Measurements from ENCODE around the gene PKP4. TPM values are rescaled to one million over a fixed set of nuclear protein-coding genes. Genes with fewer than 3 reads are reported as not detected.
A peak's percentile ranks its signal among the peaks of the same experiment; 100 is the strongest.
"Not testable (repeated sequence)": the region's sequence is repeated elsewhere in the genome, so short reads cannot be mapped to it uniquely, and the experiment has no call there.

The PKP4 gene
- total RNA-seq, 1 experiment from 2014 or later, result 52.0 TPM

DNA sequence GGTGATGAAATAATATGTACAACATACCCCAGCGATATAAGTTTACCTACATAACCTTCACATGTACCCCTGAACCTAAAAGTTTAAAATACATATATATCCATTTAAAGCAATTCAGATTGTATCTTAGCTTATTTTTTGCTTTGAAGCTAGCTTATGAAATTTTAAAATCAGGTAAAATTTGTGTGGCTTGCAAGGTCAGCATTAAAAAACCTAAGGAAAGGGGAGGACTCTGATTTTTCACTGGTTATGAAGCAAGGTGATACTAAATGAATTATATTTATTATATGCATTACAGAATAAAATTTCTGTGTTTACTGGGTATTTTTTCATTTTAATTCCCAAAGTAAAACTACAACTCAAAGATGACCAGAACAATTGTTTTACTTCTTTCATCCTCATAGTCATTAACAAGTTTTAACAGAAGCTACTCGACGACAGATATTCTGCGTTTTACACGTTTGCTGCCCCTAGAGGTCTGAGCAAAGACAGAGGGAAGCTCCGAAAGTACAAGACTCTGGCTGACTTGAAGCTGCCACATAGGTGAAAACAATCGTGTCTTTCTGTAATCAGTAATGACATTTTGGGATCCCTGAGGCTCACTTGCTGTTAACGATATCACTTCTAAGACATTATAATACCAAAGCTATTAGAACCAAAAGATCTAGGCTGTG, 17.1 kb downstream of the PKP4 start:
- TF ChIP-seq CTCF (conservative IDR thresholded peaks at IDR 0.05), result peak; percentile 64
- H3K4me1 ChIP-seq (ENCODE audit: insufficient read depth, low read length), result peaks cover 2% of the 10 kb centered on the region; the same call in 1 of the 2 replicates
- no peak overlapping the region for H2AK5ac ChIP-seq (ENCODE audit: insufficient read length, low read length)
- H3K79me2 ChIP-seq (ENCODE audit: insufficient read depth, low read length), result 0 out of 2 replicates have a peak, but pooled peaks cover 2% of the 10 kb centered on the region
- no peak overlapping the region for H2BK20ac ChIP-seq (ENCODE audit: low read depth, low read length, poor library complexity, severe bottlenecking)
- H3K79me1 ChIP-seq (ENCODE audit: insufficient read depth, low read depth, low read length, poor library complexity, severe bottlenecking), result peaks cover 7% of the 10 kb centered on the region
- Mint-ChIP-seq H3K4me3 (peak overlapping the region in 1 of 2 experiments; percentile 14; a peak in 1 of 5 replicates), H3K27me3 (ENCODE audit: low read depth) (no peaks in the 10 kb centered on the region), H3K27ac (peak overlapping the region in 1 of 3 experiments; percentile 53; a peak in 2 of 7 replicates), H3K36me3 (ENCODE audit: insufficient read depth in 1 of 3, low read depth in 3 of 3) (peaks cover 13 to 33% (median 25%) of the 10 kb centered on the region in 3 experiments), H3K9me3 (peaks cover 0 to 4% of the 10 kb centered on the region in 2 experiments; a peak in 2 of 5 replicates), H3K4me1 (peaks cover 25 to 33% of the 10 kb centered on the region in 2 experiments)
- H3K4me2 ChIP-seq (ENCODE audit: insufficient read depth, insufficient read length, low read length), result no peak overlapping the region
- no peak overlapping the region for H3K14ac ChIP-seq (ENCODE audit: insufficient read depth, low read length)
- H4K5ac ChIP-seq (ENCODE audit: insufficient read length, low read depth, low read length), result no peak overlapping the region
- no peak overlapping the region for H2BK15ac ChIP-seq (ENCODE audit: low read depth, low read length)
- H3K9ac ChIP-seq (ENCODE audit: extremely low read depth, insufficient read length, low read length), result no peak overlapping the region
- no peak overlapping the region for H3K18ac ChIP-seq (ENCODE audit: insufficient read length, low read depth, low read length)
- no peak overlapping the region for H4K8ac ChIP-seq (replicated peaks; ENCODE audit: insufficient read length, low read depth, low read length)
- no peak overlapping the region for H2BK12ac ChIP-seq (ENCODE audit: insufficient read length, low read depth, low read length)
- no peaks in the 10 kb centered on the region for H4K20me1 ChIP-seq (ENCODE audit: control insufficient read depth, insufficient read depth, insufficient read length)
- H3K27me3 ChIP-seq (ENCODE audit: insufficient read depth, low read length), result no peaks in the 10 kb centered on the region
- no peak overlapping the region for H3T11ph ChIP-seq (ENCODE audit: low read length)
- no peak overlapping the region for H3K56ac ChIP-seq (ENCODE audit: insufficient read length, low read depth, low read length)
- no peak overlapping the region for H2BK5ac ChIP-seq (ENCODE audit: insufficient read length, low read length)
- WGBS (ENCODE audit: extremely low coverage, insufficient read length, low lambda C conversion rate), result no CpG with 5 or more reads among the region's 8 CpGs
- H3K9me3 ChIP-seq (ENCODE audit: control insufficient read depth, low read depth, low read length), result no peaks in the 10 kb centered on the region
- no peak overlapping the region for H2BK120ac ChIP-seq (ENCODE audit: low read depth, low read length, poor library complexity, severe bottlenecking)
- H2AFZ ChIP-seq (ENCODE audit: low read length), result no peak overlapping the region
- H3K27ac ChIP-seq (ENCODE audit: insufficient read length, low read depth, low read length), result no peak overlapping the region
- H4K91ac ChIP-seq (ENCODE audit: insufficient read length, low read depth, low read length), result no peak overlapping the region
- DNase-seq, result no peak
- H3K4ac ChIP-seq (ENCODE audit: low read depth, low read length), result no peak overlapping the region
- no peak overlapping the region for H3K23ac ChIP-seq (ENCODE audit: insufficient read length, low read depth, low read length)
- no peaks in the 10 kb centered on the region for H3K23me2 ChIP-seq (ENCODE audit: insufficient read length, low read depth, low read length, poor library complexity, severe bottlenecking)

DNA sequence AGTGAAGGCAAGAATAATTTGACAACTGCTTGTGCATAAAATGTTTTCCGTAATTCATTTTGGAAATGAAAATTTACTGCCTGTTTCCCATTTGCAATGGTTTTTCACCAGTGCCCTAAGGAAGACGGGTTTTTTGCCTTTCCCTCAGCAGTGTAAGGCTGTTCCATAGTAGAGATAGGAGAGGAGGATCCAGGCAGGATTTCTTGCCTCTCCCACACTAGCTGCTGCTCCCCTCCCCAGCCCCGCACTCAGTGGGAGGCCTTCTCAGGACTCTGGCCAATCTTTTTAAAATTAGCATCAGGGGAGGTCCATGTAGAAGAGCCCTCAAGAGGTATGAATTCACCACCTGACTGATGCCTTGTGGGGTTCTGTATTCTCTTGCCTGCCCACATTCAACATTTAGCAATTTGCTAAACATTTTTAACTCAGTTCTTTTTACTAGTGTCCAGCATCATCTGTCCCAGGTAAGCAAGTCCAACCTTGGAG, 17.8 kb downstream of the PKP4 start:
- H2BK20ac ChIP-seq (ENCODE audit: low read depth, low read length, poor library complexity, severe bottlenecking); H3K4ac ChIP-seq (ENCODE audit: low read depth, low read length); H2BK12ac ChIP-seq (ENCODE audit: insufficient read length, low read depth, low read length); H3T11ph ChIP-seq (ENCODE audit: low read length); H4K20me1 ChIP-seq (ENCODE audit: control insufficient read depth, insufficient read depth, insufficient read length); H2BK120ac ChIP-seq (ENCODE audit: low read depth, low read length, poor library complexity, severe bottlenecking); H4K91ac ChIP-seq (ENCODE audit: insufficient read length, low read depth, low read length); H3K4me1 ChIP-seq (ENCODE audit: insufficient read depth, low read length); H3K4me3 Mint-ChIP-seq; H3K9ac ChIP-seq (ENCODE audit: extremely low read depth, insufficient read length, low read length); H3K56ac ChIP-seq (ENCODE audit: insufficient read length, low read depth, low read length); H3K9me3 ChIP-seq (ENCODE audit: control insufficient read depth, low read depth, low read length); H2AK5ac ChIP-seq (ENCODE audit: insufficient read length, low read length); H2BK15ac ChIP-seq (ENCODE audit: low read depth, low read length); H3K14ac ChIP-seq (ENCODE audit: insufficient read depth, low read length); H3K27me3 Mint-ChIP-seq (ENCODE audit: low read depth); H3K27me3 ChIP-seq (ENCODE audit: insufficient read depth, low read length); H4K8ac ChIP-seq (replicated peaks; ENCODE audit: insufficient read length, low read depth, low read length); H2AFZ ChIP-seq (ENCODE audit: low read length); H3K9me3 Mint-ChIP-seq; DNase-seq; H2BK5ac ChIP-seq (ENCODE audit: insufficient read length, low read length); H3K79me1 ChIP-seq (ENCODE audit: insufficient read depth, low read depth, low read length, poor library complexity, severe bottlenecking); H3K18ac ChIP-seq (ENCODE audit: insufficient read length, low read depth, low read length); H3K79me2 ChIP-seq (ENCODE audit: insufficient read depth, low read length); H3K27ac ChIP-seq (ENCODE audit: insufficient read length, low read depth, low read length); H4K5ac ChIP-seq (ENCODE audit: insufficient read length, low read depth, low read length); H3K23me2 ChIP-seq (ENCODE audit: insufficient read length, low read depth, low read length, poor library complexity, severe bottlenecking); H3K23ac ChIP-seq (ENCODE audit: insufficient read length, low read depth, low read length); H3K4me2 ChIP-seq (ENCODE audit: insufficient read depth, insufficient read length, low read length): not testable (repeated sequence)
- H3K36me3 Mint-ChIP-seq (ENCODE audit: insufficient read depth in 1 of 3, low read depth in 3 of 3), result peaks cover 10 to 28% (median 19%) of the 10 kb centered on the region in 3 experiments
- H3K27ac Mint-ChIP-seq, result peak overlapping the region in 1 of 3 experiments; percentile 53; a peak in 2 of 7 replicates
- no CpG with 5 or more reads among the region's 3 CpGs for WGBS (ENCODE audit: extremely low coverage, insufficient read length, low lambda C conversion rate)
- H3K4me1 Mint-ChIP-seq, result peaks cover 25 to 33% of the 10 kb centered on the region in 2 experiments
